Measurements from ENCODE around the gene ZFYVE9.
"Not testable (repeated sequence)": the region's sequence is repeated elsewhere in the genome, so short reads cannot be mapped to it uniquely, and the experiment has no call there.

ZFYVE9 gene

GRCh38 chr1:52145137-52145536 is 3.2 kb downstream of the ZFYVE9 start:
- no peak overlapping the region for H3K4me3 ChIP-seq (ENCODE audit: low read depth, low read length)

GRCh38 chr1:52150445-52150844 is 8.6 kb downstream of the ZFYVE9 start:
- not testable (repeated sequence) for H3K4me3 ChIP-seq (ENCODE audit: low read depth, low read length); DNase-seq (ENCODE audit: low read depth)

More at GRCh38 chr1:52145137-52145536, 3.2 kb downstream of the ZFYVE9 start:
- no peak for DNase-seq (ENCODE audit: low read depth)
- TF ChIP-seq MAX (IDR thresholded peaks at IDR 0.05; ENCODE audit: low read depth, low read length) (no peak), POLR2A (IDR thresholded peaks at IDR 0.05; ENCODE audit: extremely low read depth, insufficient read length) (no peak), CTCF (IDR thresholded peaks at IDR 0.05; ENCODE audit: low read depth, low read length) (no peak), MYC (IDR thresholded peaks at IDR 0.05; ENCODE audit: low read depth, low read length) (no peak)

- DNase-seq (ENCODE audit: low read depth) = no peak
- TF ChIP-seq POLR2A (IDR thresholded peaks at IDR 0.05; ENCODE audit: extremely low read depth, insufficient read length) = no peak
- TF ChIP-seq CTCF (IDR thresholded peaks at IDR 0.05; ENCODE audit: low read depth, low read length) = no peak
- TF ChIP-seq MAX (IDR thresholded peaks at IDR 0.05; ENCODE audit: low read depth, low read length) = no peak
- no peak for TF ChIP-seq MYC (IDR thresholded peaks at IDR 0.05; ENCODE audit: low read depth, low read length)
- no peak overlapping the region for H3K4me3 ChIP-seq (ENCODE audit: low read depth, low read length)
These were observed 9.1 kb downstream of the ZFYVE9 start for GRCh38 chr1:52150946-52151345.

GRCh38 chr1:52152572-52152971 is 10.7 kb downstream of the ZFYVE9 start:
- no peak for TF ChIP-seq CTCF (IDR thresholded peaks at IDR 0.05; ENCODE audit: low read depth, low read length)
- no peak for TF ChIP-seq MYC (IDR thresholded peaks at IDR 0.05; ENCODE audit: low read depth, low read length)
- H3K4me3 ChIP-seq (ENCODE audit: low read depth, low read length) = no peak overlapping the region
- no peak for DNase-seq (ENCODE audit: low read depth)

- TF ChIP-seq CTCF (IDR thresholded peaks at IDR 0.05; ENCODE audit: low read depth, low read length) = no peak
- TF ChIP-seq MAX (IDR thresholded peaks at IDR 0.05; ENCODE audit: low read depth, low read length) = no peak
- no peak for TF ChIP-seq MYC (IDR thresholded peaks at IDR 0.05; ENCODE audit: low read depth, low read length)
- TF ChIP-seq POLR2A (IDR thresholded peaks at IDR 0.05; ENCODE audit: extremely low read depth, insufficient read length) = no peak
- DNase-seq (ENCODE audit: low read depth) = no peak
- H3K4me3 ChIP-seq (ENCODE audit: low read depth, low read length) = no peak overlapping the region
These were observed 11.1 kb downstream of the ZFYVE9 start for GRCh38 chr1:52153010-52153409.

GRCh38 chr1:52153898-52154297 is 12.0 kb downstream of the ZFYVE9 start:
- DNase-seq (ENCODE audit: low read depth) = no peak
- no peak for TF ChIP-seq POLR2A (IDR thresholded peaks at IDR 0.05; ENCODE audit: extremely low read depth, insufficient read length)

GRCh38 chr1:52156460-52156859 is 14.6 kb downstream of the ZFYVE9 start:
- no peak for TF ChIP-seq CTCF (IDR thresholded peaks at IDR 0.05; ENCODE audit: low read depth, low read length)
- TF ChIP-seq MAX (IDR thresholded peaks at IDR 0.05; ENCODE audit: low read depth, low read length) = no peak
- no peak for TF ChIP-seq MYC (IDR thresholded peaks at IDR 0.05; ENCODE audit: low read depth, low read length)
- no peak for TF ChIP-seq POLR2A (IDR thresholded peaks at IDR 0.05; ENCODE audit: extremely low read depth, insufficient read length)
- H3K4me3 ChIP-seq (ENCODE audit: low read depth, low read length) = no peak overlapping the region
- no peak for DNase-seq (ENCODE audit: low read depth)

More at GRCh38 chr1:52153898-52154297, 12.0 kb downstream of the ZFYVE9 start:
- H3K4me3 ChIP-seq (ENCODE audit: low read depth, low read length) = no peak overlapping the region

Data from NB4 (cell line).